Osteocyte (in vitro differentiated cells): ENCODE results near the gene ADAMTS2. TPM values are rescaled to one million over a fixed set of nuclear protein-coding genes. Genes with fewer than 3 reads are reported as not detected.

ENCODE experiments used
- DNase-seq: peaks from one replicate; pipeline ENCODE4 v3.0.0; 2021; ENCODE audit warnings: mixed read lengths; ENCODE audit not compliant: unreplicated experiment; ENCODE audit errors: extremely low spot score
- H3K27ac Mint-ChIP-seq: one replicate; pipeline ENCODE4 v1.8.0; 2021; ENCODE audit warnings: mild to moderate bottlenecking, mixed read lengths; ENCODE audit not compliant: unreplicated experiment
- H3K27me3 Mint-ChIP-seq: one replicate; pipeline ENCODE4 v1.8.0; 2021; ENCODE audit warnings: mixed read lengths; ENCODE audit not compliant: unreplicated experiment
- H3K36me3 Mint-ChIP-seq: one replicate; pipeline ENCODE4 v1.8.0; 2021; ENCODE audit warnings: mixed read lengths; ENCODE audit not compliant: unreplicated experiment
- H3K4me1 Mint-ChIP-seq: one replicate; pipeline ENCODE4 v1.8.0; 2021; ENCODE audit warnings: mixed read lengths; ENCODE audit not compliant: unreplicated experiment
- H3K4me3 Mint-ChIP-seq: one replicate; pipeline ENCODE4 v1.8.0; 2021; ENCODE audit warnings: mild to moderate bottlenecking, moderate library complexity, mixed read lengths; ENCODE audit not compliant: unreplicated experiment
- H3K9me3 Mint-ChIP-seq: one replicate; pipeline ENCODE4 v1.8.0; 2021; ENCODE audit warnings: mixed read lengths; ENCODE audit not compliant: unreplicated experiment
- CTCF ChIP-seq: fragments of 200-600 bp; sonication (generic); IDR thresholded peaks from 2 replicates; pipeline ENCODE4 v1.5.0; 2021; ENCODE audit warnings: antibody characterized with exemption, mild to moderate bottlenecking, moderate library complexity
- total RNA-seq: library from RNA; stranded (reverse); gene quantifications from 2 replicates; pipeline ENCODE4 v1.2.1, GENCODE V29; 2021

Gene ADAMTS2
- total RNA-seq, 1 donor from 2014 or later = 12.2 TPM

- Mint-ChIP-seq H3K9me3 (peaks cover 17% of the 10 kb centered on the region), H3K36me3 (no peaks in the 10 kb centered on the region), H3K4me1 (peaks cover 1% of the 10 kb centered on the region), H3K4me3 (no peak overlapping the region), H3K27ac (no peak overlapping the region), H3K27me3 (no peaks in the 10 kb centered on the region)
- no peak for TF ChIP-seq CTCF
- no peak for DNase-seq
Measured at GRCh38 chr5:179297486-179298180, 47.6 kb downstream of the ADAMTS2 start.

GRCh38 chr5:179297026-179297425, 48.2 kb downstream of the ADAMTS2 start:
- Mint-ChIP-seq H3K27ac (no peak overlapping the region), H3K4me1 (no peaks in the 10 kb centered on the region), H3K27me3 (no peaks in the 10 kb centered on the region), H3K36me3 (no peaks in the 10 kb centered on the region), H3K4me3 (no peak overlapping the region), H3K9me3 (peaks cover 17% of the 10 kb centered on the region)
- TF ChIP-seq CTCF = no peak
- no peak for DNase-seq

- no peak for DNase-seq
- Mint-ChIP-seq H3K9me3 (peaks cover 15% of the 10 kb centered on the region), H3K36me3 (no peaks in the 10 kb centered on the region), H3K27ac (no peak overlapping the region), H3K27me3 (no peaks in the 10 kb centered on the region), H3K4me1 (no peaks in the 10 kb centered on the region), H3K4me3 (no peak overlapping the region)
- no peak for TF ChIP-seq CTCF
Measured at GRCh38 chr5:179296150-179296821, 49.0 kb downstream of the ADAMTS2 start.

- TF ChIP-seq CTCF = no peak
- no peaks in the 10 kb centered on the region for H3K4me1 Mint-ChIP-seq
Measured at GRCh38 chr5:179295778-179296149, 49.5 kb downstream of the ADAMTS2 start.

GRCh38 chr5:179294891-179295777, 50.1 kb downstream of the ADAMTS2 start:
- no peaks in the 10 kb centered on the region for H3K4me1 Mint-ChIP-seq
- no peak for DNase-seq
- H3K27me3 Mint-ChIP-seq = no peaks in the 10 kb centered on the region
- TF ChIP-seq CTCF = no peak
- peaks cover 16% of the 10 kb centered on the region for H3K9me3 Mint-ChIP-seq
- no peak overlapping the region for H3K27ac Mint-ChIP-seq
- H3K4me3 Mint-ChIP-seq = no peak overlapping the region
- H3K36me3 Mint-ChIP-seq = no peaks in the 10 kb centered on the region

More at GRCh38 chr5:179295778-179296149, 49.5 kb downstream of the ADAMTS2 start:
- no peak for DNase-seq
- Mint-ChIP-seq H3K27me3 (no peaks in the 10 kb centered on the region), H3K4me3 (no peak overlapping the region), H3K9me3 (peaks cover 14% of the 10 kb centered on the region), H3K36me3 (no peaks in the 10 kb centered on the region), H3K27ac (no peak overlapping the region)
